Lower leg skin (tissue), 4 donors: ENCODE data around the gene G2E3. TPM values are rescaled to one million over a fixed set of nuclear protein-coding genes. Genes with fewer than 3 reads are reported as not detected.

Experiments used
- DNase-seq, 2 donors: peaks; one replicate each; pipeline ENCODE4 v3.0.0-alpha.2; 2019; ENCODE audit warnings: low spot score in 2 of 2
- H3K4me3 ChIP-seq: fragments of 200-600 bp; sonication (generic); 2 replicates; pipeline ENCODE4 v1.5.1; 2017; ENCODE audit warnings: mild to moderate bottlenecking, low read depth; ENCODE audit not compliant: poor library complexity, severe bottlenecking
- POLR2A ChIP-seq, 2 donors: fragments of 450-650 bp; IDR thresholded peaks; one replicate each; pipeline ENCODE4 v1.6.1; 2016 to 2017; ENCODE audit warnings: antibody characterized with exemption in 2 of 2, mild to moderate bottlenecking in 1 of 2, moderate library complexity in 1 of 2
- WGBS, 2 donors: methylation state at CpG; one replicate each; pipeline ENCODE4 v1.1.5; 2018; 5-methylcytosine and 5-hydroxymethylcytosine counted together
- intact Hi-C: fragments of 100-400 bp; cut with DNase I; formaldehyde crosslinking; loops from one replicate; pipeline ENCODE4 v1.15.0; 2023; ENCODE audit warnings: low total_unique reads
- total RNA-seq, 4 donors: library from RNA; depleted of rRNA; stranded (reverse); fragments of >200 nt; gene quantifications; one replicate each; pipeline ENCODE4 v1.1.0, GENCODE V29; 2016
- TF ChIP-seq, protein P1 (sequence below), 3 donors: fragments of 450-650 bp; IDR thresholded peaks; one replicate each; pipeline ENCODE4 v1.5.1; 2016; ENCODE audit warnings: antibody characterized with exemption in 3 of 3, mild to moderate bottlenecking in 3 of 3, moderate library complexity in 2 of 3

Gene G2E3
- total RNA-seq, 4 donors from 2014 or later: 8.0 to 13.0 (median 10.6) TPM

DNA sequence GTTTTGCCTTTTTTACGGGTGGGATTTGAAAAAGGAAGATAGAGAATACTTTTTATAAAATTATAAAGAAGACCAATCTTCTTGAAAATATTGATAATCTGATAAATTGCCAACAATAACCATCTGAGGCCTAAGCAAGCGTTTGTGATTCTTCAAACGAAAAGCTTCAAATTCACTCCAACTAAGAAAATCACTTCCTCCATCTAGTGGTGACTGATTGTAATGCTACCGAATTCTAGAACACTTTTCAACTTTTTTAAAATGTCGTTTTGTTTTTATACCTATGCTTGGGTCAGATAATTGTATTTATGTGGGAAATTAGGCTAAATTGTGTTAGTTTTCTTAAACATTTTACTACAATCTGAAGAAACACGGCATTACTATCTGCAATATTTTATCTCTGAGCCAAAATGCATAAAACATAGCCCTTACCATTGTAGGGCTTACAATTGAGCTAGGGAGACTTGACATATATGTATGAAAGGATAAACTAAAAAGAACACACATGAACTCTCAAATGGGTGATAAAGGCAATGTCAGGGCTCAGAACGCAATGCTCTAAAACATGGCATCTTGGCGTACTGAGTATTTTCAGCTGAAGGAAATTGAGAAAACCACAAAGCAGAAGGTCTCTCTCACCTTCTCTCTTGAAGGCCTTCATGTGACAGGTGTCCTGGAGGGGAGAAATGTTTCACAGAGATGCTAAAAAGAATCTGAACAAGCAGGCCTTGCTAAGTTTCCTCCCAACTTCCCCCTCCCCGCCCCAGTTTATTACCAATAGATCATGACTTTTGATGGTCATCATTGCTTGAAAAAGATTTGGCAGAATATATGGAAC is 36.8 kb upstream of the G2E3 start:
- H3K4me3 ChIP-seq: no peak overlapping the region
- TF ChIP-seq, protein P1, sequence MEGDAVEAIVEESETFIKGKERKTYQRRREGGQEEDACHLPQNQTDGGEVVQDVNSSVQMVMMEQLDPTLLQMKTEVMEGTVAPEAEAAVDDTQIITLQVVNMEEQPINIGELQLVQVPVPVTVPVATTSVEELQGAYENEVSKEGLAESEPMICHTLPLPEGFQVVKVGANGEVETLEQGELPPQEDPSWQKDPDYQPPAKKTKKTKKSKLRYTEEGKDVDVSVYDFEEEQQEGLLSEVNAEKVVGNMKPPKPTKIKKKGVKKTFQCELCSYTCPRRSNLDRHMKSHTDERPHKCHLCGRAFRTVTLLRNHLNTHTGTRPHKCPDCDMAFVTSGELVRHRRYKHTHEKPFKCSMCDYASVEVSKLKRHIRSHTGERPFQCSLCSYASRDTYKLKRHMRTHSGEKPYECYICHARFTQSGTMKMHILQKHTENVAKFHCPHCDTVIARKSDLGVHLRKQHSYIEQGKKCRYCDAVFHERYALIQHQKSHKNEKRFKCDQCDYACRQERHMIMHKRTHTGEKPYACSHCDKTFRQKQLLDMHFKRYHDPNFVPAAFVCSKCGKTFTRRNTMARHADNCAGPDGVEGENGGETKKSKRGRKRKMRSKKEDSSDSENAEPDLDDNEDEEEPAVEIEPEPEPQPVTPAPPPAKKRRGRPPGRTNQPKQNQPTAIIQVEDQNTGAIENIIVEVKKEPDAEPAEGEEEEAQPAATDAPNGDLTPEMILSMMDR (IDR thresholded peaks at IDR 0.05): no peak
- TF ChIP-seq POLR2A (IDR thresholded peaks at IDR 0.05): no peak
- WGBS, 2 donors: 29 to 34% methylated on average over 9 of the region's 9 CpGs
- intact Hi-C loops: no loop called here
- no peak for DNase-seq

DNA sequence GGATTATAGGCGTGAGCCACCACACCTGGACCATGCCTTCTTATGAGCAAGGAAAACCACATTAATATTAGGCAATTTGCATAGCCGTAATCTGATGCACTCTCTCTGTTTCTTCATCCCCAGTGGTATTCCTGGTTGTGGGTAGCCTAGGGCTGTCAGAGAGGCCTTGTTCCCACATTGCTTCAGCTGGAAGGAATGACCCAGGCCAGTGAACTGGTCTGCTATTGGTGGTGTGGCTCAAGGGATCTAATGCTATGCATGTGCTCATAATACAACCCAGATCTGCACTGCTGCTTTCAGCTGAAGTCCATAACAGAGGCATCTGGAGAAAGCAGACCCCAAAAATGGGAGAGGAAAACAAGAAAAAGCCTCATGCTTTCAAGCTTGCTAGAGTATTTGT is 33.1 kb upstream of the G2E3 start:
- WGBS, 2 donors: 80 to 87% methylated on average over 2 of the region's 2 CpGs
- no peak for DNase-seq
- intact Hi-C loops: no loop called here
- no peak overlapping the region for H3K4me3 ChIP-seq
- TF ChIP-seq POLR2A (IDR thresholded peaks at IDR 0.05): no peak
- TF ChIP-seq, protein P1 (IDR thresholded peaks at IDR 0.05): no peak

DNA sequence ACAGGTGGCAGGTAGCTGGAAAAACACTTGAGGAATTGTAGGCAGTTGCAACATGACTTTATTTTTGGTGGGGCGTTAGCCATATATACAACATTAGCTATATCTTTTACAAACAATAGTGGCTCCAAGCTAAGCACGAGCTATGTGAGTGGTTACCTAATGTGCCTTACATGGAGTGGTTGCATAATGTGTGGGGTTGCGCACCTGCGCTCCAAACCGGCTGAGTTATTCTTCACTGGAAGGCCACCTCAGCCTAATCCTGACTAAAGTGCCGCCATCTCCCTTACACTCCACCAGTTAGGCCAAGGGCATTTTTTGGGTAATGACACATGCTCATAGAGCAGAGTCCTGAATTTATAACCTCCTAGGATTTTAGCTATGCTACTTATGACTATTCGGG is 31.8 kb upstream of the G2E3 start:
- intact Hi-C loops: no loop called here
- H3K4me3 ChIP-seq: no peak overlapping the region
- TF ChIP-seq, protein P1 (IDR thresholded peaks at IDR 0.05): no peak
- no peak for TF ChIP-seq POLR2A (IDR thresholded peaks at IDR 0.05)
- 96 to 97% methylated on average over 7 of the region's 7 CpGs for WGBS, 2 donors
- no peak for DNase-seq

DNA sequence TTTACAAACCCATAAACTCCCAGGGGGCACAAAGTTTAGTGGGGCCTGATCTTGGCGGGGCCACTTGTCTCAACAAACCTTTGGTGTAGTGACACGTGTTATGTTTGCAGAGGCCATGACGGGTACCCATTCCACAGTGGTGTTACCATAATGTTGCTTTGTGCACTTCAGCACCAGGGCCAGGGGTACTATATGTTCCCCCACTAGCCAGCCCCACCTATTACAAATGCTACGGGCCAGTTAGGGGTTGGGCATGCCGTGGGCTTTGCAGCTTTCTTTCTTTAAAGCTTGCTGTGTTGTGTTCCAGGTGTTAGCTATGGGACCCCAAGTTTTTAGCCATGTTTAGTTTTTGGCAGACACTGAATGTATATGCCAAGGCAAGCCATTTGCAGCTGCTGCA is 30.8 kb upstream of the G2E3 start:
- no peak for TF ChIP-seq POLR2A (IDR thresholded peaks at IDR 0.05)
- TF ChIP-seq, protein P1 (IDR thresholded peaks at IDR 0.05): no peak
- no peak overlapping the region for H3K4me3 ChIP-seq
- 79 to 86% methylated on average over 5 of the region's 5 CpGs for WGBS, 2 donors
- DNase-seq: no peak
- intact Hi-C loops: no loop called here

DNA sequence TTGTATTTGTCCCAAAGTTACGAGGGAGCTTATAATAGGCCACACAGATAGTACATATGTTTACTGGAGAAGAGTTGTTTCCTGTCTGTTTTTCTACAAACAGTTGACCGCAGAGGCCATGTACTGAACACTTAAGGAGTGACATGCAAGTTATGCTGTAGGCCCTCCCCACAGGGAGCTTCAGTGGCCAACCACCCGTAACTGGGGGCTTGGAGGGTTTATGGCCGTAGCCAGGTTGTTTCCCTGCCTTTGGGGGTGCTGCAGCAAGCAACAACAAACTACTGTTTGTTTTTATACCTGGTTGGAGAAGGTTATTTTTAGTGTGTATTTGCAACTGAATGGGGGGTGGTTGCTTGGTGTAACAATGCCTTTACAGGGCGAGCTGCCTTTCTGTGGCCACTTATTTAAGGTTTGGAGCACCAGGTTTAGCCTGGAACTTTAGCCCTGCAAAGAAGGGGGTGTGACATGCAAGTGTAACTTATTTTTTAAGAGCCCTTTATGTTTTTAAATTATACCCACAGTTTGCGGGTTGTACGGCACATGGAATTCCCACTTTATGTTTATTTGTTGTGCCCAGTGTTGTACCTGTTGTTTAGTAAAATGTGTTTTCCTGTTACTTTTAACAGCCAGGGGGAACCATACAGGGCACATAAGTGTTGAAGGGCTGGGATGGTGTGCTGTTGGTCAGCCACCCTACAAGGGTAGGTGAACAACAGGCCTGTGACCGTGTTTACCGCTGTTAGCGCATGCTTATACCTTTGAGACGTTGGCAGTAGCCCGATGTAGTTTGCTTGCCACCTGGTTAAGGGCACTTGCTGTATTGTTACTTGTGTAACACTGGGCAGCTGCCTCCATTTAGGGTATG is 29.9 kb upstream of the G2E3 start:
- intact Hi-C loops: no loop called here
- WGBS, 2 donors: 91 to 94% methylated on average over 12 of the region's 12 CpGs
- TF ChIP-seq, protein P1 (IDR thresholded peaks at IDR 0.05): no peak
- no peak for TF ChIP-seq POLR2A (IDR thresholded peaks at IDR 0.05)
- no peak for DNase-seq
- H3K4me3 ChIP-seq: no peak overlapping the region
